Endodermal cell (in vitro differentiated cells): ENCODE data around the gene ASB8. TPM values are rescaled to one million over a fixed set of nuclear protein-coding genes. Genes with fewer than 3 reads are reported as not detected.

Experiments
- DNase-seq: peaks from one replicate; pipeline ENCODE4 v3.0.0-alpha.2; 2017
- H3K27ac ChIP-seq: 2 replicates; pipeline ENCODE4 v1.5.1; 2013; ENCODE audit warnings: mild to moderate bottlenecking, low read depth, low read length, moderate library complexity
- H3K27me3 ChIP-seq: 2 replicates; pipeline ENCODE4 v1.6.1; 2013; ENCODE audit warnings: mild to moderate bottlenecking, low read length, moderate library complexity; ENCODE audit not compliant: insufficient read depth, control insufficient read depth, poor library complexity, severe bottlenecking
- H3K36me3 ChIP-seq: 2 replicates; pipeline ENCODE4 v1.7.0; 2013; ENCODE audit warnings: mild to moderate bottlenecking, low read length, moderate library complexity; ENCODE audit not compliant: control insufficient read depth, insufficient read depth
- H3K4me1 ChIP-seq: one replicate; pipeline ENCODE4 v1.7.0; 2013; ENCODE audit warnings: low read length; ENCODE audit not compliant: control insufficient read depth, insufficient read depth
- H3K4me3 ChIP-seq: 2 replicates; pipeline ENCODE4 v1.5.1; 2013; ENCODE audit warnings: mild to moderate bottlenecking, low read length, moderate library complexity
- H3K9ac ChIP-seq: 2 replicates; pipeline ENCODE4 v1.6.1; 2013; ENCODE audit warnings: mild to moderate bottlenecking, low read length, moderate library complexity; ENCODE audit not compliant: poor library complexity, severe bottlenecking; ENCODE audit errors: extremely low read depth
- H3K9me3 ChIP-seq: 2 replicates; pipeline ENCODE4 v1.6.1; 2013; ENCODE audit warnings: mild to moderate bottlenecking, low read length, moderate library complexity; ENCODE audit not compliant: control insufficient read depth
- H3K27ac Mint-ChIP-seq: 2 replicates; pipeline ENCODE4 v1.8.0; 2020; ENCODE audit warnings: mixed read lengths
- H3K27me3 Mint-ChIP-seq: 2 replicates; pipeline ENCODE4 v1.8.0; 2021; ENCODE audit warnings: mild to moderate bottlenecking, mixed read lengths; ENCODE audit not compliant: insufficient read depth
- H3K36me3 Mint-ChIP-seq: 2 replicates; pipeline ENCODE4 v1.8.0; 2020; ENCODE audit warnings: low read depth, mixed read lengths
- H3K4me1 Mint-ChIP-seq: 2 replicates; pipeline ENCODE4 v1.8.0; 2020; ENCODE audit warnings: mixed read lengths
- H3K4me3 Mint-ChIP-seq: 2 replicates; pipeline ENCODE4 v1.8.0; 2020; ENCODE audit warnings: mild to moderate bottlenecking, moderate library complexity, mixed read lengths
- H3K9me3 Mint-ChIP-seq: 2 replicates; pipeline ENCODE4 v1.8.0; 2020; ENCODE audit warnings: mild to moderate bottlenecking, mixed read lengths
- CTCF ChIP-seq: fragments of 200-600 bp; sonication (generic); conservative IDR thresholded peaks from 2 replicates; pipeline ENCODE4 v1.5.0; 2021; ENCODE audit warnings: antibody characterized with exemption, mild to moderate bottlenecking
- WGBS, 2 experiments: methylation state at CpG; one replicate each; pipeline versions ENCODE4 v1.1.5 to v1.1.7; 2013; ENCODE audit warnings: missing lambda C conversion rate in 2 of 2, mixed read lengths in 1 of 2; ENCODE audit not compliant: insufficient coverage in 1 of 2, insufficient read length in 1 of 2; 5-methylcytosine and 5-hydroxymethylcytosine counted together
- total RNA-seq, 2 donors: library from RNA; stranded (reverse); fragmentation: NEBNext Ultra II Directional in 1 of 2; extraction: Animal tissue kit (Norgen Biotek cat#: 25700) in 1 of 2; gene quantifications; 2 replicates in 1 of 2; 3 replicates in 1 of 2; pipeline ENCODE4 v1.2.1, GENCODE V29; 2021

ASB8 gene
- total RNA-seq, 2 donors from 2014 or later = 7.1 to 9.0 TPM

- no peaks in the 10 kb centered on the region for H3K9me3 ChIP-seq
- H3K27me3 ChIP-seq = peaks cover 100% of the 10 kb centered on the region
- Mint-ChIP-seq H3K4me1 (no peaks in the 10 kb centered on the region), H3K4me3 (peak overlapping the region; percentile 66), H3K9me3 (no peaks in the 10 kb centered on the region), H3K27ac (no peak overlapping the region), H3K27me3 (peaks cover 100% of the 10 kb centered on the region), H3K36me3 (no peaks in the 10 kb centered on the region)
- no peaks in the 10 kb centered on the region for H3K36me3 ChIP-seq
- no peak for TF ChIP-seq CTCF
- peak; percentile 79 for DNase-seq
- WGBS, 2 experiments = 7 to 18% methylated on average over 20 to 61 of the region's 61 CpGs
- H3K9ac ChIP-seq = peak overlapping the region; percentile 39
- peak overlapping the region; percentile 83 for H3K4me3 ChIP-seq
- no peaks in the 10 kb centered on the region for H3K4me1 ChIP-seq
- H3K27ac ChIP-seq = no peak overlapping the region
Measured at GRCh38 chr12:48183876-48184548, 26.7 kb upstream of the ASB8 start.

- no peaks in the 10 kb centered on the region for H3K4me1 ChIP-seq
- Mint-ChIP-seq H3K27me3 (peaks cover 100% of the 10 kb centered on the region), H3K4me1 (no peaks in the 10 kb centered on the region), H3K4me3 (peak within 1 kb of the TSS; percentile 66), H3K9me3 (no peaks in the 10 kb centered on the region), H3K27ac (no peak within 1 kb of the TSS), H3K36me3 (no peaks in the 10 kb centered on the region)
- H3K4me3 ChIP-seq = peak within 1 kb of the TSS; percentile 83
- peaks cover 100% of the 10 kb centered on the region for H3K27me3 ChIP-seq
- TF ChIP-seq CTCF = peak; percentile 49
- peak within 1 kb of the TSS; percentile 39 for H3K9ac ChIP-seq
- H3K9me3 ChIP-seq = no peaks in the 10 kb centered on the region
- peak within 1 kb of the TSS; percentile 85 for H3K27ac ChIP-seq
- DNase-seq = peak; percentile 93
- WGBS, 2 experiments = 1% methylated on average over 22 to 61 of the region's 61 CpGs
- H3K36me3 ChIP-seq = no peaks in the 10 kb centered on the region
Measured at GRCh38 chr12:48183091-48183875, 26.0 kb upstream of the ASB8 start, which contains the start of gene CCDC184. TSS of gene CCDC184 (plus strand) at chr12:48183644. CDS start at chr12:48184123, 479 bp downstream.

- H3K4me1 Mint-ChIP-seq = no peaks in the 10 kb centered on the region
- Histone ChIP-seq H3K36me3 (no peaks in the 10 kb centered on the region), H3K9ac (no peak overlapping the region), H3K27ac (peak overlapping the region; percentile 85), H3K4me1 (no peaks in the 10 kb centered on the region), H3K9me3 (no peaks in the 10 kb centered on the region), H3K27me3 (peaks cover 98% of the 10 kb centered on the region), H3K4me3 (peak overlapping the region; percentile 83)
- no peaks in the 10 kb centered on the region for H3K36me3 Mint-ChIP-seq
- peaks cover 99% of the 10 kb centered on the region for H3K27me3 Mint-ChIP-seq
- 37 to 40% methylated on average over 1 to 5 of the region's 7 CpGs for WGBS, 2 experiments
- TF ChIP-seq CTCF = no peak
- DNase-seq = no peak
- H3K27ac Mint-ChIP-seq = no peak overlapping the region
- no peaks in the 10 kb centered on the region for H3K9me3 Mint-ChIP-seq
- H3K4me3 Mint-ChIP-seq = peak overlapping the region; percentile 66
Measured at GRCh38 chr12:48182631-48183030, 25.3 kb upstream of the ASB8 start.
